Measurements from ENCODE around the gene TMEM9. TPM values are rescaled to one million over a fixed set of nuclear protein-coding genes. Genes with fewer than 3 reads are reported as not detected.

Gene TMEM9
- total and polyA plus RNA-seq, 10 of the 15 experiments (the other 5 are each of a cell fraction or from before 2014, with no cell fraction given): 7.2 to 46.1 (median 17.3) TPM

DNA sequence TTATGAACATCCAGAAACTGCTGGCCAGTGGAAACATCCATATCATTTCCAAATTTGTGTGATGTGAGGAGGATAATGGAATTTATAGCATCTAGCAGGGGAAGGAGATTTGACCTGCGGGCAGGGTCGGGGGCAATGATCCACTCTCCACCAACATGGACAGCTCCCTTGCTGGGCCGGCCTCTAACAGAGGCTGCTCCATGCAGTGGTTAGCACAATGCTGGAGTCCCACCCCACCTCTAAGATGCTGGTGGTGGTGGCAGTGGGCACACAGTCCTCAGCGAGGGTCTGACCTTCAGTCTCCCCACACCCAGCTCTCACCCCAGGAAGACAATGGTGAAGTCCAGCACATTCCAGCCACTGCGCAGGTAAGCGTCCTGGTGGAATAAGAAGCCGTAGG is 60.7 kb downstream of the TMEM9 start:
- H3K4me3 ChIP-seq: no peak overlapping the region
- H2AFZ ChIP-seq (ENCODE audit: control insufficient read depth, low read depth, low read length): no peak overlapping the region
- ChIA-PET CTCF (no interaction called here), RAD21 (ENCODE audit: unreplicated experiment) (no interaction called here), SMC1A (ENCODE audit: uncharacterized antibody, unreplicated experiment) (no interaction called here), POLR2A (no interaction called here)
- H3K36me3 ChIP-seq (ENCODE audit: control insufficient read depth in 2 of 2, insufficient read depth in 2 of 2, low read length in 1 of 2): no peaks in the 10 kb centered on the region
- WGBS (ENCODE audit: insufficient coverage, insufficient replicate concordance, low lambda C conversion rate, missing lambda C conversion rate): 40% methylated on average over 7 of the region's 7 CpGs
- in situ Hi-C loops (cut with MboI) (no loop called here), intact Hi-C loops (cut with micrococcal nuclease; ENCODE audit: unreplicated experiment) (no loop called here)
- H3K9ac ChIP-seq (ENCODE audit: control insufficient read depth, insufficient read depth, low read length): no peak overlapping the region
- no peaks in the 10 kb centered on the region for H3K9me3 ChIP-seq (replicated peaks; ENCODE audit: control insufficient read depth, insufficient read depth, low read length)
- no peak for FAIRE-seq
- no peaks in the 10 kb centered on the region for H3K79me2 ChIP-seq (ENCODE audit: control insufficient read depth, insufficient read depth, low read length)
- ATAC-seq: no peak
- BruUV-seq (replicated peaks): no TSS peak
- H3K27me3 ChIP-seq (replicated peaks in 1 of 2; ENCODE audit: control insufficient read depth in 2 of 2, insufficient read depth in 2 of 2, low read length in 1 of 2): peaks cover 2% of the 10 kb centered on the region in 2 experiments; a peak in 3 of 4 replicates
- H3K4me1 ChIP-seq (ENCODE audit: control insufficient read depth, insufficient read depth, low read length): no peaks in the 10 kb centered on the region; the same call in 1 of the 2 replicates
- no peak overlapping the region for H3K27ac ChIP-seq (ENCODE audit: control insufficient read depth, insufficient read depth)
- no peak overlapping the region for H3K4me2 ChIP-seq (ENCODE audit: control insufficient read depth, insufficient read depth)
- no peak for DNase-seq (ENCODE audit: low read depth, low spot score)
- no peaks in the 10 kb centered on the region for H4K20me1 ChIP-seq (ENCODE audit: control insufficient read depth, insufficient read depth)
- TF ChIP-seq JUNB (IDR thresholded peaks at IDR 0.05) (no peak), CBFB (IDR thresholded peaks at IDR 0.05; ENCODE audit: low read depth) (no peak), CREM (IDR thresholded peaks at IDR 0.05; ENCODE audit: low read depth) (no peak), EGR1 (IDR thresholded peaks at IDR 0.05; ENCODE audit: borderline replicate concordance in 1 of 2, low read depth in 2 of 2, low read length in 2 of 2) (no peak), YBX1 (IDR thresholded peaks at IDR 0.05) (no peak), CEBPB (IDR thresholded peaks at IDR 0.05; ENCODE audit: borderline replicate concordance in 1 of 2, low read depth in 2 of 2, low read length in 2 of 2) (no peak), RFX5 (IDR thresholded peaks at IDR 0.05; ENCODE audit: low read depth, low read length) (no peak), HDAC6 (IDR thresholded peaks at IDR 0.05; ENCODE audit: unreplicated experiment) (no peak), TARDBP (IDR thresholded peaks at IDR 0.05; ENCODE audit: borderline replicate concordance) (no peak), PAX5 (IDR thresholded peaks at IDR 0.05; ENCODE audit: borderline replicate concordance, low read depth, low read length) (no peak), SP1 (IDR thresholded peaks at IDR 0.05; ENCODE audit: low read depth, low read length) (no peak)
- TF ChIP-seq, protein P1, sequence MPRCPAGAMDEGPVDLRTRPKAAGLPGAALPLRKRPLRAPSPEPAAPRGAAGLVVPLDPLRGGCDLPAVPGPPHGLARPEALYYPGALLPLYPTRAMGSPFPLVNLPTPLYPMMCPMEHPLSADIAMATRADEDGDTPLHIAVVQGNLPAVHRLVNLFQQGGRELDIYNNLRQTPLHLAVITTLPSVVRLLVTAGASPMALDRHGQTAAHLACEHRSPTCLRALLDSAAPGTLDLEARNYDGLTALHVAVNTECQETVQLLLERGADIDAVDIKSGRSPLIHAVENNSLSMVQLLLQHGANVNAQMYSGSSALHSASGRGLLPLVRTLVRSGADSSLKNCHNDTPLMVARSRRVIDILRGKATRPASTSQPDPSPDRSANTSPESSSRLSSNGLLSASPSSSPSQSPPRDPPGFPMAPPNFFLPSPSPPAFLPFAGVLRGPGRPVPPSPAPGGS (IDR thresholded peaks at IDR 0.05; ENCODE audit: borderline replicate concordance, insufficient read depth, low read depth, low read length, poor library complexity, severe bottlenecking): no peak
- TF ChIP-seq, protein P2, sequence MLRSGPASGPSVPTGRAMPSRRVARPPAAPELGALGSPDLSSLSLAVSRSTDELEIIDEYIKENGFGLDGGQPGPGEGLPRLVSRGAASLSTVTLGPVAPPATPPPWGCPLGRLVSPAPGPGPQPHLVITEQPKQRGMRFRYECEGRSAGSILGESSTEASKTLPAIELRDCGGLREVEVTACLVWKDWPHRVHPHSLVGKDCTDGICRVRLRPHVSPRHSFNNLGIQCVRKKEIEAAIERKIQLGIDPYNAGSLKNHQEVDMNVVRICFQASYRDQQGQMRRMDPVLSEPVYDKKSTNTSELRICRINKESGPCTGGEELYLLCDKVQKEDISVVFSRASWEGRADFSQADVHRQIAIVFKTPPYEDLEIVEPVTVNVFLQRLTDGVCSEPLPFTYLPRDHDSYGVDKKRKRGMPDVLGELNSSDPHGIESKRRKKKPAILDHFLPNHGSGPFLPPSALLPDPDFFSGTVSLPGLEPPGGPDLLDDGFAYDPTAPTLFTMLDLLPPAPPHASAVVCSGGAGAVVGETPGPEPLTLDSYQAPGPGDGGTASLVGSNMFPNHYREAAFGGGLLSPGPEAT (IDR thresholded peaks at IDR 0.05; ENCODE audit: low read depth): no peak
- TF ChIP-seq, protein P3, sequence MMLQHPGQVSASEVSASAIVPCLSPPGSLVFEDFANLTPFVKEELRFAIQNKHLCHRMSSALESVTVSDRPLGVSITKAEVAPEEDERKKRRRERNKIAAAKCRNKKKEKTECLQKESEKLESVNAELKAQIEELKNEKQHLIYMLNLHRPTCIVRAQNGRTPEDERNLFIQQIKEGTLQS (IDR thresholded peaks at IDR 0.05; ENCODE audit: borderline replicate concordance, extremely low read depth, low read depth, low read length): no peak
- TF ChIP-seq, protein P4, sequence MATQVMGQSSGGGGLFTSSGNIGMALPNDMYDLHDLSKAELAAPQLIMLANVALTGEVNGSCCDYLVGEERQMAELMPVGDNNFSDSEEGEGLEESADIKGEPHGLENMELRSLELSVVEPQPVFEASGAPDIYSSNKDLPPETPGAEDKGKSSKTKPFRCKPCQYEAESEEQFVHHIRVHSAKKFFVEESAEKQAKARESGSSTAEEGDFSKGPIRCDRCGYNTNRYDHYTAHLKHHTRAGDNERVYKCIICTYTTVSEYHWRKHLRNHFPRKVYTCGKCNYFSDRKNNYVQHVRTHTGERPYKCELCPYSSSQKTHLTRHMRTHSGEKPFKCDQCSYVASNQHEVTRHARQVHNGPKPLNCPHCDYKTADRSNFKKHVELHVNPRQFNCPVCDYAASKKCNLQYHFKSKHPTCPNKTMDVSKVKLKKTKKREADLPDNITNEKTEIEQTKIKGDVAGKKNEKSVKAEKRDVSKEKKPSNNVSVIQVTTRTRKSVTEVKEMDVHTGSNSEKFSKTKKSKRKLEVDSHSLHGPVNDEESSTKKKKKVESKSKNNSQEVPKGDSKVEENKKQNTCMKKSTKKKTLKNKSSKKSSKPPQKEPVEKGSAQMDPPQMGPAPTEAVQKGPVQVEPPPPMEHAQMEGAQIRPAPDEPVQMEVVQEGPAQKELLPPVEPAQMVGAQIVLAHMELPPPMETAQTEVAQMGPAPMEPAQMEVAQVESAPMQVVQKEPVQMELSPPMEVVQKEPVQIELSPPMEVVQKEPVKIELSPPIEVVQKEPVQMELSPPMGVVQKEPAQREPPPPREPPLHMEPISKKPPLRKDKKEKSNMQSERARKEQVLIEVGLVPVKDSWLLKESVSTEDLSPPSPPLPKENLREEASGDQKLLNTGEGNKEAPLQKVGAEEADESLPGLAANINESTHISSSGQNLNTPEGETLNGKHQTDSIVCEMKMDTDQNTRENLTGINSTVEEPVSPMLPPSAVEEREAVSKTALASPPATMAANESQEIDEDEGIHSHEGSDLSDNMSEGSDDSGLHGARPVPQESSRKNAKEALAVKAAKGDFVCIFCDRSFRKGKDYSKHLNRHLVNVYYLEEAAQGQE (IDR thresholded peaks at IDR 0.05; ENCODE audit: low read depth, low read length): no peak
- TF ChIP-seq, protein P5, sequence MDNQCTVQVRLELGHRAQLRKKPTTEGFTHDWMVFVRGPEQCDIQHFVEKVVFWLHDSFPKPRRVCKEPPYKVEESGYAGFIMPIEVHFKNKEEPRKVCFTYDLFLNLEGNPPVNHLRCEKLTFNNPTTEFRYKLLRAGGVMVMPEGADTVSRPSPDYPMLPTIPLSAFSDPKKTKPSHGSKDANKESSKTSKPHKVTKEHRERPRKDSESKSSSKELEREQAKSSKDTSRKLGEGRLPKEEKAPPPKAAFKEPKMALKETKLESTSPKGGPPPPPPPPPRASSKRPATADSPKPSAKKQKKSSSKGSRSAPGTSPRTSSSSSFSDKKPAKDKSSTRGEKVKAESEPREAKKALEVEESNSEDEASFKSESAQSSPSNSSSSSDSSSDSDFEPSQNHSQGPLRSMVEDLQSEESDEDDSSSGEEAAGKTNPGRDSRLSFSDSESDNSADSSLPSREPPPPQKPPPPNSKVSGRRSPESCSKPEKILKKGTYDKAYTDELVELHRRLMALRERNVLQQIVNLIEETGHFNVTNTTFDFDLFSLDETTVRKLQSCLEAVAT (IDR thresholded peaks at IDR 0.05): no peak

All from GM12878 (cell line).